Measurements from ENCODE around the gene NAP1L4.
"Not testable (repeated sequence)": the region's sequence is repeated elsewhere in the genome, so short reads cannot be mapped to it uniquely, and the experiment has no call there.

NAP1L4 gene

GRCh38 chr11:2937641-2938457 is 54.3 kb downstream of the NAP1L4 start:
- not testable (repeated sequence) for H3K27ac ChIP-seq

- peak overlapping the region; percentile 79; the same call in 1 of the 2 replicates for H3K27ac ChIP-seq
- no peak for TF ChIP-seq ZFX (IDR thresholded peaks at IDR 0.05; ENCODE audit: borderline replicate concordance)
- no peak for TF ChIP-seq CTCF (IDR thresholded peaks at IDR 0.05)
These were observed 57.4 kb downstream of the NAP1L4 start for GRCh38 chr11:2934611-2935239.

- peak overlapping the region; percentile 79 for H3K27ac ChIP-seq
- no peak for TF ChIP-seq ZFX (IDR thresholded peaks at IDR 0.05; ENCODE audit: borderline replicate concordance)
- TF ChIP-seq CTCF (IDR thresholded peaks at IDR 0.05) = no peak
These were observed 58.0 kb downstream of the NAP1L4 start for GRCh38 chr11:2934021-2934550.

GRCh38 chr11:2933375-2934020 is 58.6 kb downstream of the NAP1L4 start:
- no peak; the same call in 1 of the 2 replicates for TF ChIP-seq CTCF (IDR thresholded peaks at IDR 0.05)
- TF ChIP-seq ZFX (IDR thresholded peaks at IDR 0.05; ENCODE audit: borderline replicate concordance) = no peak
- peak overlapping the region; percentile 79 for H3K27ac ChIP-seq

- H3K27ac ChIP-seq = peak overlapping the region; percentile 79
- TF ChIP-seq ZFX (IDR thresholded peaks at IDR 0.05; ENCODE audit: borderline replicate concordance) (no peak), CTCF (IDR thresholded peaks at IDR 0.05) (no peak)
These were observed 59.3 kb downstream of the NAP1L4 start for GRCh38 chr11:2932850-2933251.

- peak overlapping the region; percentile 79 for H3K27ac ChIP-seq
- no peak for TF ChIP-seq CTCF (IDR thresholded peaks at IDR 0.05)
These were observed 60.1 kb downstream of the NAP1L4 start for GRCh38 chr11:2931771-2932738.

- peak overlapping the region; percentile 79; the same call in 1 of the 2 replicates for H3K27ac ChIP-seq
- TF ChIP-seq ZFX (IDR thresholded peaks at IDR 0.05; ENCODE audit: borderline replicate concordance) (no peak), CTCF (IDR thresholded peaks at IDR 0.05) (no peak)
These were observed 60.7 kb downstream of the NAP1L4 start for GRCh38 chr11:2931420-2931746.

Data from 22Rv1 (cell line).